ENCODE measurements around the gene C20orf202.

The C20orf202 gene

GRCh38 chr20:1163105-1163504 is 40.1 kb upstream of the C20orf202 start:
- no peaks in the 10 kb centered on the region for H3K4me1 Mint-ChIP-seq
- H3K4me3 Mint-ChIP-seq: no peak overlapping the region
- H3K27me3 Mint-ChIP-seq (ENCODE audit: low read depth, poor library complexity): no peaks in the 10 kb centered on the region
- no peak overlapping the region for H3K27ac Mint-ChIP-seq
- DNase-seq: no peak
- H3K9me3 Mint-ChIP-seq: no peaks in the 10 kb centered on the region
- H3K36me3 Mint-ChIP-seq (ENCODE audit: low read depth): peaks cover 65% of the 10 kb centered on the region
- TF ChIP-seq, protein P1, sequence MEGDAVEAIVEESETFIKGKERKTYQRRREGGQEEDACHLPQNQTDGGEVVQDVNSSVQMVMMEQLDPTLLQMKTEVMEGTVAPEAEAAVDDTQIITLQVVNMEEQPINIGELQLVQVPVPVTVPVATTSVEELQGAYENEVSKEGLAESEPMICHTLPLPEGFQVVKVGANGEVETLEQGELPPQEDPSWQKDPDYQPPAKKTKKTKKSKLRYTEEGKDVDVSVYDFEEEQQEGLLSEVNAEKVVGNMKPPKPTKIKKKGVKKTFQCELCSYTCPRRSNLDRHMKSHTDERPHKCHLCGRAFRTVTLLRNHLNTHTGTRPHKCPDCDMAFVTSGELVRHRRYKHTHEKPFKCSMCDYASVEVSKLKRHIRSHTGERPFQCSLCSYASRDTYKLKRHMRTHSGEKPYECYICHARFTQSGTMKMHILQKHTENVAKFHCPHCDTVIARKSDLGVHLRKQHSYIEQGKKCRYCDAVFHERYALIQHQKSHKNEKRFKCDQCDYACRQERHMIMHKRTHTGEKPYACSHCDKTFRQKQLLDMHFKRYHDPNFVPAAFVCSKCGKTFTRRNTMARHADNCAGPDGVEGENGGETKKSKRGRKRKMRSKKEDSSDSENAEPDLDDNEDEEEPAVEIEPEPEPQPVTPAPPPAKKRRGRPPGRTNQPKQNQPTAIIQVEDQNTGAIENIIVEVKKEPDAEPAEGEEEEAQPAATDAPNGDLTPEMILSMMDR (IDR thresholded peaks at IDR 0.05): no peak

GRCh38 chr20:1163653-1164052 is 39.6 kb upstream of the C20orf202 start:
- no peak overlapping the region for H3K27ac Mint-ChIP-seq
- no peaks in the 10 kb centered on the region for H3K4me1 Mint-ChIP-seq
- H3K9me3 Mint-ChIP-seq: no peaks in the 10 kb centered on the region
- H3K4me3 Mint-ChIP-seq: no peak overlapping the region
- H3K36me3 Mint-ChIP-seq (ENCODE audit: low read depth): peaks cover 67% of the 10 kb centered on the region
- DNase-seq: no peak
- no peaks in the 10 kb centered on the region for H3K27me3 Mint-ChIP-seq (ENCODE audit: low read depth, poor library complexity)
- TF ChIP-seq, protein P1 (IDR thresholded peaks at IDR 0.05): no peak

DNA sequence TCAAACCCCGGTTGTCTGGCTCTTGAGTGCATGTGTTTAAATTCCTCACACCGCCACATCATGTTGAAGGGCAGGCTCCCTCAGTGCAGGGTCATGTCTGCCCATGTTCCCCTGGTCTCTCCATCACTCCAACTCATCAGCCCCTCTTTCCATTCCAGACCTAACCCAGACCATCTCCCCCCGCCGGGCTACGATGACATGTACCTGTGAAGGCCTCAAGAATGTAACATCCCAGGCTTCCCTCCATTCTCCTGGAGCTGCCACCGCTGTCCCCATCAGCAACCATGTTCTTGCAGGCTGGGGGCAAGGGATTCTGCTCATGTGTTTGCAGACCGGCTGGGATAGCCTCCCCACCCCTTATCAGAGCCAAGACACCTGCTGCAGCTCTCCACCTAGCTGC is 38.4 kb upstream of the C20orf202 start:
- Mint-ChIP-seq H3K4me1 (no peaks in the 10 kb centered on the region), H3K27ac (no peak overlapping the region), H3K4me3 (no peak overlapping the region), H3K36me3 (ENCODE audit: low read depth) (peaks cover 71% of the 10 kb centered on the region), H3K27me3 (ENCODE audit: low read depth, poor library complexity) (no peaks in the 10 kb centered on the region), H3K9me3 (no peaks in the 10 kb centered on the region)
- TF ChIP-seq, protein P1 (IDR thresholded peaks at IDR 0.05): no peak
- no peak for DNase-seq

DNA sequence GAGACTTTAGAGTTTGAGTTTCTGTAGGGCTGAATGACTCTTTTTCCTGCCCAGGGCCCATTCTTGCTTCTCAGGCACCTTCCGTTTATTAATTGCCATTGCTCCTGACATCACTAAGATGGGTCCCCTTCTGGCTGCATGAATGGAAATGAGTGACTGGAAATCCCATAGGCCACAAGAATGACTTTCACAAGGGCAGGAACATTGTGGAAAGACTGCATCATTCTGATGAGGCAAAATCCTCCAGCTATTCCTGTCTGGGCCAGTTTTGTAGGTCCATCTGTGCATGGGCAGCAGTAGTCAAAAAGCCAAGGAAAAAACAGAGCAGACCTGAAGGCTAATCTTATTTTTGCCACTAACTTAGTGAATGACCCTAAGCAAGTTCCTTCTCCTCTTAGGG is 37.7 kb upstream of the C20orf202 start:
- no peaks in the 10 kb centered on the region for H3K27me3 Mint-ChIP-seq (ENCODE audit: low read depth, poor library complexity)
- TF ChIP-seq, protein P1 (IDR thresholded peaks at IDR 0.05): no peak
- DNase-seq: no peak

DNA sequence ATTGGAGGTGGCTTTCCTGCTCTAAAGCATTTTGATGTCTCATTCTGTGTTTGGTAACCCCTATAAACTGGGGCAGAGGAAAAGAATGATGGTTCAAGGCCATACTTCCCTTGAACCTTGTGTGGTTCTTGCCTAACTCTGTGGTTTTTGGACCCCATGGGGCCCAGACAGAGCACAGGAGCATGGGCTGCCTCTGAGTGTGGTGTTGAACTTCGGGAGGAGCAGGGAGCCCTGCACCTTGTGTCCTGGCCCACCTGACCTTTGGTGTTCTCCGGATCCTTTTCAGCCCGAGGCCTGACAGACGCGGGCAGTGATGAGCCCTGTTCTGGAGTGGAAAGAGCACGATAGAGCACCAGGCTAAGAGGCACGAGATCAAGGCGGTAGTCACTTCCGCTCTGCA is 37.3 kb upstream of the C20orf202 start:
- DNase-seq: no peak
- H3K27me3 Mint-ChIP-seq (ENCODE audit: low read depth, poor library complexity): no peaks in the 10 kb centered on the region
- H3K36me3 Mint-ChIP-seq (ENCODE audit: low read depth): peaks cover 67% of the 10 kb centered on the region
- H3K4me3 Mint-ChIP-seq: no peak overlapping the region
- H3K27ac Mint-ChIP-seq: no peak overlapping the region
- H3K4me1 Mint-ChIP-seq: no peaks in the 10 kb centered on the region
- H3K9me3 Mint-ChIP-seq: no peaks in the 10 kb centered on the region
- TF ChIP-seq, protein P1 (IDR thresholded peaks at IDR 0.05): no peak

More for the DNA sequence above, 37.7 kb upstream of the C20orf202 start:
- H3K27ac Mint-ChIP-seq: no peak overlapping the region
- no peak overlapping the region for H3K4me3 Mint-ChIP-seq
- H3K4me1 Mint-ChIP-seq: no peaks in the 10 kb centered on the region
- H3K9me3 Mint-ChIP-seq: no peaks in the 10 kb centered on the region
- H3K36me3 Mint-ChIP-seq (ENCODE audit: low read depth): peaks cover 71% of the 10 kb centered on the region

GRCh38 chr20:1166948-1167720 is 36.1 kb upstream of the C20orf202 start:
- Mint-ChIP-seq H3K4me1 (no peaks in the 10 kb centered on the region), H3K36me3 (ENCODE audit: low read depth) (peaks cover 70% of the 10 kb centered on the region), H3K27me3 (ENCODE audit: low read depth, poor library complexity) (no peaks in the 10 kb centered on the region), H3K9me3 (no peaks in the 10 kb centered on the region), H3K27ac (no peak overlapping the region), H3K4me3 (no peak overlapping the region)
- TF ChIP-seq, protein P1 (IDR thresholded peaks at IDR 0.05): no peak
- DNase-seq: no peak

Measured in nephron progenitor cell (in vitro differentiated cells).